Occipital lobe (tissue), 2 donors: Measurements from ENCODE around the gene KLHL21. TPM values are rescaled to one million over a fixed set of nuclear protein-coding genes. Genes with fewer than 3 reads are reported as not detected.
"Not testable (repeated sequence)": the region's sequence is repeated elsewhere in the genome, so short reads cannot be mapped to it uniquely, and the experiment has no call there.

Experiments used
- DNase-seq: peaks from one replicate; lab custom pipeline; 2025; lab: John Stamatoyannopoulos, UW
- total RNA-seq: library from RNA; depleted of rRNA; stranded (reverse); fragments of >200 nt; gene quantifications from one replicate; pipeline ENCODE4 v1.2.3, GENCODE V29; 2014

The KLHL21 gene
- total RNA-seq, 1 donor from 2014 or later: 8.7 TPM

DNA sequence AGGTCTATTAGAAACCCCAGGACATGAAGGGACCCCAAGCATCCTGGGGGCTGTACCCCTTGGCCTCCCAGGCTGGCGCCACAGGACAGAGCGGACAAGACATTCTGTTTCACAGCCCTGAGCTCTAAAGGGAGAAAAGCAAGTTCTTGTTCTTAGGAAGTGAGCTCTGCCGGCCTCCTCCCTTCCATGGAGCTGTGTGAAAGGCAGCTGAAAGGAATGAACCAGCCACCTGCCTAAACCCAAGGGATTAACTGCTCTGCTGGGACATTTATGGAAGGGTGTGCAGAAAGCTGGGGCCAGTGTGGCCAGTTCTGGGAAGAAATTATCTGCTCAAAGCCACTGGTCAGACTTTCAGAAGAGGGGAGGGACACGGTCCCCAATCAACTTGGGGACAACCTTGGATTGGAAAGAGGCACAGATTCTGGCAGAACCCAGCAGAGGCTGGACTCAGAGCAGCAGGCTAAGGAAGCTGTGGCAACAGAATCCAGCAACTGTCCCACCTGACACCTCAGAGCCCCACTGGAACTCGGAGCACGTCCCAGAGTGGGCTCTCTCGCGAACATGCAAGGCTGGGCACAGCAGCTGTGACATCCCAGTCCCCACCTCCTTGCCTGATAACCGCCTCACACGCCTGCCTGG, 2.1 kb downstream of the KLHL21 start:
- DNase-seq: no peak

DNA sequence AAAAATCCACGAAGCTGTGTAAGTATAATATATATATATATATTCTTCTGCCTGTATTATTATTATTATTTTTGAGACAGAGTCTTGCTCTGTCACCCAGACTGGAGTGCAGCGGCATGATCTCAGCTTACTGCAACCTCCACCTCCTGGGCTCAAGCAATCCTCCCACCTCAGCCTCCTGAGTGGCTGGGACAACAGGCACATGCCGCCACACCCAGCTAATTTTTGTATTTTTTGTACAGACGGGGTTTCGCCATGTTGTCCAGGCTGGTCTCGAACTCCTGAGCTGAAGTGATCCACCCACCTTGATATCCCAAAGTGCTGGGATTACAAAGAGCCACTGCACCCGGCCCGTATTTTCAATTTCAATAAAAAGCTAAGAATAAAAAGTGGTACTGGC, 2.7 kb downstream of the KLHL21 start:
- DNase-seq: not testable (repeated sequence)

DNA sequence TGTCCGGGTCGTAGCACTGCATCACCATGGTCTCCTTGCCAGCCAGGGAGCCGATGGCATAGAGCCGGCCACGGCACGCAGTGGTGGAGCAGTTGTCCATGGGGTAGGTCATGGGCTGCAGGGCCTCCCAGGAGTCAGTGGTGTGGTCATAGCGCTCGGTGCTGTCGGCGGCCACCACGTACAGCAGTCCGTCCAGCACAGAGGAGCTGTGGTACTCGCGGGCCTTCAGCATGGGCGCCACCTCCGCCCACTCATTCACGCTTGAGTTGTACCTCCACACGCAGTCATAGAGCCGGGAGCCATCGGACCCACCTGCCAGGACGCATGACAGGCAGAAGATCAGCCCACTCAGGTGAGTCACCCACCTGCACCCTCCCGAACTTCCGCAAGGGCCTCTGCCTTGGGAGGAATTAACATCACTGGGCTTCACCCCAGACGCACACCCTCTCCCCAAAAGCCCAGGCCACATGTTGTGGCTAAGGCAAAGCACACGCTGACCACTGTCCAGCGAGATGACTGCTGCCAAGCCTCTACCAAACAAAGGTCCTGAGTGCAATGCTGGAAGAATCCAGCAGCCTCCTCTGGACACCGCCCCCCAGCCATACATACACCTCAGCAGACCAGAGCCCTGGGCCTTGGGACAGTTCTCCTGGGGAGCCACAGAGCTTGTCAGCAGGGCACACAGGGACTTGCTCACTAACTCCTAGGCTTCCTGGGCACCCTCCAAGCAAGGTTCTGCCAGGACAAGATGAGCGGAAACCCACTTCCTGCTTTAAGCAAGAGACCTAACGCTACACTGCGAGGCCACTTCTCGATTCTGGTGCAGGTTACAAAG, 3.3 kb downstream of the KLHL21 start:
- DNase-seq: peak; percentile 30

DNA sequence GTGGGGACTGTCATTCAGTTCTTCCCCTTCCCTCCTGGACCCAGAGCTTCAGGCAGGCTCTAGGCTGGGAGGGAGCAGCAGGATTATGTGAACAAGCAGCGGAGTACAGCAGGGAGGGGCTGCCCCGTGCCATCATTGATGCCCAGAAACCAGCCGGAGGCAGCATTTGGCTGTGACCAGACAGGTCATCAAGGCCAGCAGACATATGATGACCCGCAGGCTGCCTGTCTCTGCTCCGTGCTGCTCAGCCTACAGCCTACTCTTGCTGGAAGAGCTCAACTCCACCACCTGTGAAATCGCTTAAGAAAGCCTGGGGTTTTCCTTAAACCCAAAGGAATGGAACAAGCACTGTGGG, 4.9 kb downstream of the KLHL21 start:
- no peak for DNase-seq

DNA sequence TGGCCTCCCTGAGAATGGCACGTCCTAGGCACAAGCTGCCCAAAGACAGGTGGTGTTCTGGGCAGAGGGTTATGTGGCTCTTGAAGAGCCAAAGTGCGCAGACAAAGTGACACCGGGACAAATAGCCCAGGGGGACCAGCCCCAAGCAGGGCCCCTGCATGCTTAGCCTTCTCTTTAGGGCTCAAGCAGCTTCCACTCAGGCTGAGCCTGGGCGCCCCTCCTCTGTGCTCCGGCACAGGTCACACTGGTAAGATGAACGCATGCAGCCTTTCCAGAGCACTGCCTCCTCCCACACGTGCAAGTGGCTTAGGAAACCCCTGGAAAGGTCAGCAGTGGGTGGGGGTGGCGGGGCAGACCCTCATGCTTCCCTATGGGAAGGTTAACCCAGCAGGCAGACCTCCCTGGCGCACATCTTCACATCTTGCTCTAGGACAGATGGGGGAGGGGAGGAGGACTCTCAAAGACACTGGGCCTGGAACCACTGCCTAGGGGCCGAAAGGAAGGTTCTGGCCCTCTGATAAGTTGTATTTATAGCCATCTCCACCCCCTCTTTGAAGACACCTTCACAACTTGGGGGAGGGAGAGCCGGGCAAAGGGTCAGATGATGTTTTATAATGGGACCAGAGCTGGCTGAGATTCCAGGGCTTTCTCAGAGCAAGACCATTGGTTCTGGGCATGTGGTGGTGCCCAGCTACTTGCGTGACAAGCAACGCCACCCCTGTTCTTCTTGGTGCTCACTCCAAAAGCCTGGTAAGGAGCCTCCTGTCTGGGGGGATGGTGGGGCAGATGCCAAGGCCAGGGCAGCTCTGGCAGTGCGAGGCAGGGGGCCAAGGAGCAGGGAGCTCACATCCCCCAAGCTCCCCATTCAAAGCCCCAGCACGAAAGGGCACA, 5.5 kb downstream of the KLHL21 start:
- DNase-seq: no peak

DNA sequence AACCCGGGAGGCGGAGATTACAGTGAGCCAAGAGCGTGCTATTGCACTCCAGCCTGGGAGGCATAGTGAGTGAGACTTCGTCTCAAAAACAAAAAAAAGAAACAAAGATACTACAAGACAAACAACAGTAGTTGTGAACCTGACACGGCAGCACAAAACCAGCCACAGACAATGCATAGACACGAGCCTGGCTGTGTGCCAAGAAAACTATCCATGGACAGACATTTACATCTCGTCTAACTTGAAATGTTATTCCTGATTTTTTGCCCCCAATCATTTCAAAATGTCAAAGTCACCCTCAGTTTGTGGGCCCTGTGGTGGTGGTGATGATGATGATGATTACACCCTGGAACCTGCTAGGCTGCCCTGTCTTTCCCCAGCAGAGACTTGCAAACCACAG, 6.3 kb downstream of the KLHL21 start:
- no peak for DNase-seq

DNA sequence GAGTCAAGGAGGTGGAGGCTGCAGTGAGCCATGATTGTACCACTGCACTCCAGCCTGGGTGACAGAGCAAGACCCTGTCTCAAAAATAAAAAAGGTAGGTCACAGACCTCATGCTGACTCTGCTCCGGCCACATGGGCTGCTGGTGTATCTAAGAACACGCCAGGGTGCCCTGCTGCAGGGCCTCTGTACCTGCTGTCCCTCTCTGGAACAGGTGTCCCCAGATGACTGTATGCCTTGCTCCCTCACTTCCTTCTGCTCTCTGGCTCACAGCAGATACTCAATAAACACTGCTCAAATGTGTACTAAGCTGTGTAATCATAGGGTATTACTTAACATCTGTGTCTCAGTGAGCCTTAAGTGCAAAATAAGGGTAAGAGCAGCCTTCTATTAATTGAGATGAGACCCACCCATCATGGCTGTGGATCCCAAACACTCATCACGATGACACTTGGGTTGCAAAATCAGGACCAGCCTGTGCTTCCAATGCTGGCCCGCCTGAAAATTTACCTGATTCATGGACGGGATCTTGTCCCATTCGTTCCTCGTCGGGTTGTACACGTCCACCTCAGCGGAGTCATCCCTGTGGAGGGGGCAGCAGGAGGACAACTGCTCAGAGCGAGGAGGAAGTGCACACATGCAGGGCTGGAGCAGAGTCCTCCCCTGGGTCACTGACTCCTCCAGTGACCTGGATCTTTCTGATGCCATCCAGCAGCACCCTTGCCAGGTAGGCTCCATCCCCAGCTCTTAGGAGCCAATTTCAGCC, 7.5 kb downstream of the KLHL21 start:
- DNase-seq: no peak

DNA sequence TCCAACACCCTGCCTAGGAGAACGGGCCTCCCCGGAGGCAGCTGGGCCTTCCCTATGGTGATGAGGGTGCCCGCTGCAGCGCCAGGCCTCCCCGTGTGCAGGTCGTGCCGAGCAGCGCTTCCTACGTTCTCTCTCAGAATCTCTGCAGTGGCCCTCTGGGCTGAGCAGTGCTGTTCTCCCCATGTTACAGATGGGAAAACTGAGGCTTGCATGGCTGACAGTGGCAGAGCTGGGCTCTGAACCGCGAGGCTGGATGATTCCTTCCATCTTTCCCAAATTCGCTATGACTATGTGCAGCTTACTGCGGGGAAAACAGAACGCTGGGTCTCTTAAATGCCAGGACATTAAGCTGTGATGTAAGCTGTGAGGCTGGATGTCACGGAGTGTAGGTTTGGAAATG, 8.9 kb downstream of the KLHL21 start:
- DNase-seq: no peak

DNA sequence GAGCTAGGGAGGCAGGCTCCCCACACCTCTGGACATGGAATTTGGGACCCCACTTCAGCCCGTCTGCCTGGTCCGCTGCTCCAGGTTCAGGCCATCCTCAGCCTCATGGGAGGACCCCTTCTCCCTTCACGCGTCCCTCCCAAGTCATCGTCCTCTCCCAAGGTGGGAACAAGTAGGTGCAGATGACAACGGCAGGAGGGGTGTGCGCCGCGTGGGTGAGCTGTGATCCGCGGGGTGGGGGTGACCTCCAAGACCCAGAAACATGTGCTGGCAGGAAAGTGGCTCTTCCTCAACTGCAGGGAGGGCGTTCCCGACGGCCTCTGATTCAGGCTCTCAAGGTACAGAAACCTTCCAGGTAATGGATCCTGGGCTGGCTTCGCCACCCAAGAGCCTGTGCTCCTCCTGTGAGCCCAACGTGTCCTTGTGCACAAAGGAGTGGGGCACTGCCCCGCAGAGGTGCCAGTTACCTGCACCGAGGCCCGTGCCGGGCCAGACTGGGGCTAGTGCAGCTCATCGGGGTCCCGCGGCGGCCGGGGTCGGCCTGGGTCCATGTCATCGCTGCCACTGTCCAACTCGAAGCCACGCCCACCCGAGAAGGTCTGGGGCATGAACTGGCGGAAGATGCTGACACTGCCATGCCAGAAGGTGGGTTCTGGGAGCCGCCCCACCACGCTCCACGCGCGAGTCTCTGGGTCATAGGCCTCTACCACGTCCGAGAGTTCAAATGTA, 9.6 kb downstream of the KLHL21 start:
- no peak for DNase-seq

DNA sequence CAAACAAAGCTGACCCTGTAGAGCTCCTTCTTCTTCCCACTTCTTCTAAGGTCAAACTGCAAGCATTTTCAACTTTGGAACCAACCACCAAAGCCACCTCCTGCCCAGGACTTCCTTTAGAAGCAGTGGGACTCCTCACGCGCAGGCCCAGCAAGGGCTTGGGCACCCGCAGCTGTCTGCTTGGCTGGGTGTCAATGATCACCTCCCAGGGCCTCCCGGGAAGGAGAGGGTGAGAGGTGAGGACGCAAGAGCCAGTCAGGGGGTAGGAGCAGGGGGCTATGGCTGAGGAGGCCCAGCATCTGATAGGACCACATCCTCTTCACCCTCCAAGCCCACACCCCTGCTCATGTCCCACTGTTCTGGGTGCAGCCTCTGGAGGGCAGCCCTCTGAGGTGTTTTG, 10.2 kb downstream of the KLHL21 start:
- no peak for DNase-seq

DNA sequence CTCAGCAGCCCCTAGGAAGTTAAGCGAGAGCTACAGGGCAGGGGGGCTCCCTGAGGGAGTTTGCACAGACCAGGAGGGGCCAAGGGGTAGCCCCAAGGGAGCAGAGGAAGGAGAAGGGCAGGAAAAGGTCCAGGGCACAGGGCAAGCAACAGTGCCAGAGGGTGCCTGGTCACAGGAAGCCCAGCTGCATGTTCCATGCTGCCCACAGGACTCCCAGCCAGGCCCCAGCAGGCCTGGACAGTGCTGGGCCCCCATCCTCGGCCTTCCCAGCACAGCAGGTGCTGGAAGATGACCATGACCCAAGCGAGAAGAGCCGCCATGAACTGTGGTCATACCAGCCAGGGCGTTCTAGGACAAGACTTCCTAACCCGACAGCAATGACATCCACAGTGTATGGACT, 11.0 kb downstream of the KLHL21 start:
- no peak for DNase-seq

DNA sequence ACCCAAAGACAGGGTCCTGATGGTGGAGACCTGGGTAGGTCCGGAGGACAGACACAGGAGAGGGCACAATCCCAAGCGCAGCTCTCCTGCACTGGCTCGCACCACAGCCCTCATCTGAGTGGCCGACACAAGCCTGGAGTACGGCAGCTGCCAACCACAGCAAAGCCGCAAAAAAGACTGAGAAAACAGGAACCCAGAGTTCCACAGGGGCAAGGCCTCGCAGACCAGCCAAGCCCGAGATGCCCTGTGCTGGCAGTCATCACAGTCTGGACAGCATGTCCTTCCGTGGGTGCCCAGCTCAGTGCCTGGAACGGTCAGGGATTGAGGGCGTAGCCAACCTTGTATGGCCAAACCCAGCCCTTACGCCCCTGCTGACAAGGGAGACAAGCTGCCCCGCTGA, 11.4 kb downstream of the KLHL21 start:
- no peak for DNase-seq

DNA sequence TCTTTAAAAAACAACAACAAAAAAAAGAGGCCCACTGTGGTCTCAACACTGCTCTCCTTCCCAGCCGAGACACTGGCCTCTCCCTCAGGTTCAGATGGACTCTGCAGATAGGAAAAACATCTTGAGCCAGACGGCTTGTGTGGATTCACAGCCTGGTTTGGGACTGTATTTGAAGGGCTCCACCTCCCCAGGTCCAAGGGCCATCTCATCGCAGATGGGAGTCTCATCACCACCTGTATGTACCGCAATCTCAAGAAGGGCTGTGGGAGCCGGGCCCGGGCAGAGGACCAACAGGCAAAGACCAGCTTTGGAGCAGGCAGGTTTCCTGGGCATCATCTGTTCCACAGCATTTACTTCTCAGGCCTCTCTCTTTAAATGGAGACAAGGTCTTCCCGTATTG, 12.6 kb downstream of the KLHL21 start:
- DNase-seq: no peak

DNA sequence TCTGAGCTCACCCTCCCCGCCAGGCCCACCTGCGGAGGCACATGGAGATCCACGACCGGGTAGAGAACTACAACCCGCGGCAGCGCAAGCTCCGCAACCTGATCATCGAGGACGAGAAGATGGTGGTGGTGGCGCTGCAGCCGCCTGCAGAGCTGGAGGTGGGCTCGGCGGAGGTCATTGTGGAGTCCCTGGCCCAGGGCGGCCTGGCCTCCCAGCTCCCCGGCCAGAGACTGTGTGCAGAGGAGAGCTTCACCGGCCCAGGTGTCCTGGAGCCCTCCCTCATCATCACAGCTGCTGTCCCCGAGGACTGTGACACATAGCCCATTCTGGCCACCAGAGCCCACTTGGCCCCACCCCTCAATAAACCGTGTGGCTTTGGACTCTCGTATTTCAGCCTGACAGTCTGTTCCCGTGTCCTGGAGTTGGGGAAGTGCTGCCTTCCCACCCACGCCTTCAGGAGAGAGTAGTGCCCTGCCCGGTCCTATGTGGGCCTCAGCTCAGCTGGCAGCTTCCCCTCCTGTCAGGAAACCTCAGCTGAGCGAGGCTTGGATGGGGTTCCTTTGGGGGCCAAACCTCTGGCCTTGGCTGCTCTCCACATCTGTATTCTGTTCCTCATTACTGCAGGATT, 13.7 kb downstream of the KLHL21 start:
- DNase-seq: no peak

DNA sequence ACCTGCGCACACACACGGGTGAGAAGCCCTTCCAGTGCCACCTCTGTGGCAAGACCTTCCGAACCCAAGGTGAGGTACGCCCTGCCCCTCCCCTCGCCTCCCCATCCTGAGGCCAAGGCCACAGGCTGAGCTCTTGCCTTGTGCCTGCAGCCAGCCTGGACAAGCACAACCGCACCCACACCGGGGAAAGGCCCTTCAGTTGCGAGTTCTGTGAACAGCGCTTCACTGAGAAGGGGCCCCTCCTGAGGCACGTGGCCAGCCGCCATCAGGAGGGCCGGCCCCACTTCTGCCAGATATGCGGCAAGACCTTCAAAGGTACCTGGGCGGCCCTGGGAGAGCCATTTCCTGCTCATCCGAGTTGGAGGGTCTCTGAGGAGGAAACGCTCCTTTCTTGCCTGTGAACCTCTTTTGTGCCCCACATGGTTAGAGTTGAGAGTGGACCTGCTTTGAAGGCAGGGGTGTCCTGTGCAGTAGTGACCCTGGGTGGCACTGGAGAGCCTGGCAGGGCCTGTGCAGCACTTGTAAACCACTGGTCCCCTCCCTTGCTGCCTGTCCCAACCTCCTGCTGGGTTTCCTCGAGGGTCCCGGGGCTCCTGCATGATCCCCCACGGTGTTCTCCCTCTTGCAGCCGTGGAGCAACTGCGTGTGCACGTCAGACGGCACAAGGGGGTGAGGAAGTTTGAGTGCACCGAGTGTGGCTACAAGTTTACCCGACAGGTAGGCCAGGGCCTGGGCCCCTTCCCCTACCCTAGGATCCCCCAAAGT, 14.4 kb downstream of the KLHL21 start:
- no peak for DNase-seq

DNA sequence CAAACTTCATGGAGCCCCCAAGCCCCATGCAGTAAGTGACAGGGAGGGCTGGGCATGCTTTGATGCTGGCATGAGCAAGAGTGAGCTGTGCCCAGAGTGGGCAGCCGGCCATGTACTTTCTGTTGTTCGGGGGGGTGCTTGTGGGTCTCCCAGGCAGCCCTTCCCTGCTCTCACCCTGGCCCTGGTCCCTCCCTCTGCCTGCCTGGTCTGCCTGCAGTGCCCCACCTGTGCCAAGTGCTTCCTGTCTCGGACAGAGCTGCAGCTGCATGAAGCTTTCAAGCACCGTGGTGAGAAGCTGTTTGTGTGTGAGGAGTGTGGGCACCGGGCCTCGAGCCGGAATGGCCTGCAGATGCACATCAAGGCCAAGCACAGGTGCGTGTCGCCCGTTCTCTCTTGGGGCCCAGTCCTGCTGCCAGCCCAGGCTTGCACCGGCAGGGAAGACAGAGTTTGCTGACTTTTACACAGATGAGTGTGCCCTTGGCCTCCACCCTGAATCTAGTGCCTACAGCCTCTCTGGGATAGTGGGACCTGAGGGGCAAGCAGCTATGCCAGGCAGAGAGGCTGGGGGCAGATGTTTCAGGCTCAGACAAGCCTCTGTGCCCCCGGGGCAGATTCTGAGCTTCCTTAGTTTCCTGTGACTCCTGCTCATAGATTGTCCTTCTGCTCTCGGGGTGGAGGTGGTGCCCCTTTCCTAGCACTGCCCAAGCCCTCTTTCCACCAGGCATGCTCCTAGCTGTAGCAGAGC, 15.2 kb downstream of the KLHL21 start:
- peak; percentile 53 for DNase-seq

DNA sequence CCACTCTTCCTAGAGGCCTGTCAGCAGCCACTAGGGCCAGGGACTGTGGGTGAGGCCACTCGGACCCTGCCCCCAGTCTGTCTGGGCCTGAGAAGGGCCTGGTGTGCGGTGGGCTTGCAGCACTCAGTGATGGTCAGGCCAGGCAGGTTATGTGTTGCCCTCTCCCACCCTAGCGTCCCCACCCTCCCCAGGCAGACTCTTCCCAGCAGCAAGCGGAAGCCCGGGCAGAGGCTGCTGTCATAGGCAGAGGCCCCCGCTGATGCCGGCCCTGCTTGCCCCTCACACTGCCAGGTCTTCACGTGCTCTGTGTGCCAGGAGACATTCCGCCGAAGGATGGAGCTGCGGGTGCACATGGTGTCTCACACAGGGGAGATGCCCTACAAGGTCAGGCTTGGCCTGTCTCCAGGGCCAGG, 16.3 kb downstream of the KLHL21 start:
- DNase-seq: no peak

DNA sequence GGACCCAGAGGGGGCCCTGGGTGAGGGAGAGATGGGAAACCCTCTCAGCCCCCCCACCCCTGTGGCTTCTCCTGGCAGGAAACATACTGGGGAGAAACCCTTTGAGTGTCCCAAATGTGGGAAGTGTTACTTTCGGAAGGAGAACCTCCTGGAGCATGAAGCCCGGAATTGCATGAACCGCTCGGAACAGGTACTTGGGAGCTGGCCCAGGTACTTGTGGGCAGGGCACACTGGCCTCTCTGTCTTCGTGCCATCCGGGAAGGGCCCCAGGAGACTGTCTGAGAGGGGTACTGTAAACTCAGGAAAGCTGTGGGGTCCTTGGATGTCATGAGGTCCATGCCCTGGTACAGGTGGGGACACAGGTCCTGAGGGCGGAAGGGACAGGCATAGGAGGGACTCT, 16.8 kb downstream of the KLHL21 start:
- no peak for DNase-seq
